HCT116 (cell line): Measurements from ENCODE around the gene SRRT. TPM values are rescaled to one million over a fixed set of nuclear protein-coding genes. Genes with fewer than 3 reads are reported as not detected.

ENCODE experiments used
- ATAC-seq: fragments of 200-7000 bp; cut with Tn5 transposase; 2 replicates; pipeline ENCODE4 v1.9.1; 2020; ENCODE audit warnings: mild to moderate bottlenecking, moderate library complexity
- BruUV-seq: library from RNA; stranded (reverse); fragments of 400-500 nt; replicated peaks from 2 replicates; lab custom pipeline; 2021; lab: Mats Ljungman, UMichigan
- CTCF ChIA-PET: fragments of 300-600 bp; sonication (Branson Sonifier 250); formaldehyde crosslinking; loops from one replicate; lab custom pipeline; 2021; ENCODE audit warnings: antibody characterized with exemption; lab: Charles Lee
- POLR2A ChIA-PET: fragments of 300-600, 350-600 bp; sonication (Branson Sonifier 250); formaldehyde crosslinking; loops from one replicate; lab custom pipeline; 2021; ENCODE audit warnings: antibody characterized with exemption; lab: Charles Lee
- RAD21 ChIA-PET, 2 experiments: fragments of 300-600 bp; sonication (Branson Sonifier 250); formaldehyde crosslinking; loops; one replicate each; lab custom pipeline; 2023; ENCODE audit warnings: low total read pairs in 2 of 2; ENCODE audit not compliant: uncharacterized antibody in 2 of 2, unreplicated experiment in 2 of 2, low non-redundant PET in 1 of 2; lab: Charles Lee
- DNase-seq: peaks from one replicate; pipeline ENCODE4 v3.0.0-alpha.2; 2010; ENCODE audit warnings: low read depth, low spot score
- H2AFZ ChIP-seq: fragments of 200-600 bp; shearing (Covaris generic), sonication (generic); 2 replicates; pipeline ENCODE4 v1.6.1; 2017; ENCODE audit warnings: low read depth, mixed run types, mixed read lengths, antibody characterized with exemption, low read length; ENCODE audit not compliant: poor library complexity, severe bottlenecking
- H3K27ac ChIP-seq: 2 replicates; pipeline ENCODE4 v1.5.1; 2012; ENCODE audit warnings: low read depth, low read length
- H3K27me3 ChIP-seq: fragments of 200-600 bp; sonication (generic); 2 replicates; pipeline ENCODE4 v1.6.1; 2016; ENCODE audit warnings: mixed run types, low read length, mixed read lengths; ENCODE audit not compliant: insufficient read depth
- H3K36me3 ChIP-seq, 2 experiments: fragments of 200-500 bp in 1 of 2; fragments of 200-600 bp in 1 of 2; sonication (Bioruptor generic) in 1 of 2; sonication (generic) in 1 of 2; 2 replicates each; pipeline versions ENCODE4 v1.5.1 to v1.6.1; 2014 to 2016; ENCODE audit warnings: low read length in 2 of 2, inconsistent platforms in 1 of 2, mixed read lengths in 1 of 2, mixed run types in 1 of 2; ENCODE audit not compliant: insufficient read depth in 2 of 2, control insufficient read depth in 1 of 2
- H3K4me1 ChIP-seq, 2 experiments: fragments of 200-600 bp in 1 of 2; sonication (generic) in 1 of 2; 2 replicates each; pipeline versions ENCODE4 v1.5.1 to v1.6.1; 2012 to 2017; ENCODE audit warnings: low read length in 2 of 2, inconsistent platforms in 1 of 2, mild to moderate bottlenecking in 1 of 2, mixed read lengths in 1 of 2, mixed run types in 1 of 2, moderate library complexity in 1 of 2; ENCODE audit not compliant: insufficient read depth in 2 of 2, control insufficient read depth in 1 of 2
- H3K4me2 ChIP-seq: fragments of 200-600 bp; sonication (generic); 2 replicates; pipeline ENCODE4 v1.6.1; 2017; ENCODE audit warnings: mixed run types, low read length, mixed read lengths
- H3K4me3 ChIP-seq, 2 experiments: fragments of 200-600 bp in 1 of 2; sonication (generic) in 1 of 2; replicated peaks in 1 of 2; 2 replicates each; pipeline ENCODE4 v1.5.1; 2011 to 2016; ENCODE audit warnings: low read length in 2 of 2, control low read depth in 1 of 2, low read depth in 1 of 2, mild to moderate bottlenecking in 1 of 2, mixed read lengths in 1 of 2, mixed run types in 1 of 2
- H3K79me2 ChIP-seq: fragments of 200-600 bp; sonication (generic); 2 replicates; pipeline ENCODE4 v1.6.1; 2017; ENCODE audit warnings: mild to moderate bottlenecking, mixed run types, low read length, moderate library complexity, mixed read lengths; ENCODE audit not compliant: insufficient read depth
- H3K9ac ChIP-seq: fragments of 200-600 bp; sonication (generic); 2 replicates; pipeline ENCODE4 v1.6.1; 2016; ENCODE audit warnings: low read length, mixed read lengths
- H3K9me2 ChIP-seq: fragments of 200-600 bp; sonication (generic), shearing (Covaris generic); 2 replicates; pipeline ENCODE4 v1.6.1; 2017; ENCODE audit warnings: mixed run types, mild to moderate bottlenecking, moderate library complexity; ENCODE audit not compliant: insufficient read depth
- H3K9me3 ChIP-seq, 2 experiments: fragments of 200-500 bp in 1 of 2; fragments of 200-600 bp in 1 of 2; sonication (Bioruptor generic) in 1 of 2; sonication (generic) in 1 of 2; 2 replicates each; pipeline ENCODE4 v1.6.1; 2014 to 2017; ENCODE audit warnings: low read length in 2 of 2, mixed read lengths in 2 of 2, inconsistent platforms in 1 of 2, low read depth in 1 of 2, mild to moderate bottlenecking in 1 of 2, mixed run types in 1 of 2, moderate library complexity in 1 of 2; ENCODE audit not compliant: control insufficient read depth in 1 of 2, insufficient read depth in 1 of 2
- H4K20me1 ChIP-seq: fragments of 200-600 bp; sonication (generic), shearing (Covaris generic); 2 replicates; pipeline ENCODE4 v1.6.1; 2017; ENCODE audit warnings: mixed run types, mild to moderate bottlenecking, moderate library complexity; ENCODE audit not compliant: insufficient read depth
- ELF1 ChIP-seq: IDR thresholded peaks from 2 replicates; pipeline ENCODE4 v1.6.1; 2012; ENCODE audit warnings: low read depth, borderline replicate concordance
- EZH2 ChIP-seq: fragments of 200-600 bp; sonication (generic); IDR thresholded peaks from 2 replicates; pipeline ENCODE4 v1.6.1; 2017; ENCODE audit warnings: antibody characterized with exemption, mixed run types
- EZH2phosphoT487 ChIP-seq: fragments of 200-600 bp; IDR thresholded peaks from 2 replicates; pipeline ENCODE4 v1.6.1; 2018; ENCODE audit warnings: antibody characterized with exemption, borderline replicate concordance
- FOSL1 ChIP-seq: IDR thresholded peaks from 2 replicates; pipeline ENCODE4 v1.6.1; 2012; ENCODE audit warnings: low read depth
- JUND ChIP-seq: IDR thresholded peaks from 2 replicates; pipeline ENCODE4 v1.6.1; 2012
- POLR2AphosphoS5 ChIP-seq: IDR thresholded peaks from 2 replicates; pipeline ENCODE4 v1.6.1; 2011; ENCODE audit warnings: mild to moderate bottlenecking, low read depth, low read length, moderate library complexity
- RAD21 ChIP-seq: IDR thresholded peaks from 2 replicates; pipeline ENCODE4 v1.6.1; 2012; ENCODE audit warnings: low read depth, mild to moderate bottlenecking
- SIN3A ChIP-seq: IDR thresholded peaks from 2 replicates; pipeline ENCODE4 v1.6.1; 2012; ENCODE audit warnings: low read depth
- YY1 ChIP-seq: IDR thresholded peaks from 2 replicates; pipeline ENCODE4 v1.6.1; 2011; ENCODE audit warnings: low read length, low read depth, moderate library complexity, mild to moderate bottlenecking; ENCODE audit not compliant: insufficient replicate concordance; ENCODE audit errors: extremely low read depth
- ZNF274 ChIP-seq: fragments of 200-500 bp; sonication (Bioruptor generic); IDR thresholded peaks from 2 replicates; pipeline ENCODE4 v1.6.1; 2014; ENCODE audit warnings: mild to moderate bottlenecking, low read depth, low read length, inconsistent platforms
- intact Hi-C: fragments of 100-400 bp; cut with micrococcal nuclease; formaldehyde crosslinking; loops from 2 replicates; pipeline ENCODE4 v1.10.0; 2022
- total RNA-seq: library from RNA; stranded (reverse); gene quantifications from one replicate; pipeline ENCODE4 v1.2.1, GENCODE V29; 2021; ENCODE audit not compliant: unreplicated experiment
- TF ChIP-seq, protein P1 (sequence below), 3 experiments: fragments of 200-600 bp in 1 of 3; sonication (generic) in 1 of 3; IDR thresholded peaks in 2 of 3; conservative IDR thresholded peaks in 1 of 3; 2 replicates each; pipeline ENCODE4 v1.5.1; 2012 to 2017; ENCODE audit warnings: low read depth in 2 of 3, low read length in 2 of 3, antibody characterized with exemption in 1 of 3, borderline replicate concordance in 1 of 3, control low read depth in 1 of 3, mild to moderate bottlenecking in 1 of 3, mixed read lengths in 1 of 3, mixed run types in 1 of 3, moderate library complexity in 1 of 3; ENCODE audit not compliant: insufficient read depth in 1 of 3
- TF ChIP-seq, protein P2 (sequence below): IDR thresholded peaks from 2 replicates; pipeline ENCODE4 v1.6.1; 2012
- TF ChIP-seq, protein P3 (sequence below): IDR thresholded peaks from 2 replicates; pipeline ENCODE4 v1.6.1; 2012

SRRT gene
- total RNA-seq, 1 experiment from 2014 or later = 252 TPM

DNA sequence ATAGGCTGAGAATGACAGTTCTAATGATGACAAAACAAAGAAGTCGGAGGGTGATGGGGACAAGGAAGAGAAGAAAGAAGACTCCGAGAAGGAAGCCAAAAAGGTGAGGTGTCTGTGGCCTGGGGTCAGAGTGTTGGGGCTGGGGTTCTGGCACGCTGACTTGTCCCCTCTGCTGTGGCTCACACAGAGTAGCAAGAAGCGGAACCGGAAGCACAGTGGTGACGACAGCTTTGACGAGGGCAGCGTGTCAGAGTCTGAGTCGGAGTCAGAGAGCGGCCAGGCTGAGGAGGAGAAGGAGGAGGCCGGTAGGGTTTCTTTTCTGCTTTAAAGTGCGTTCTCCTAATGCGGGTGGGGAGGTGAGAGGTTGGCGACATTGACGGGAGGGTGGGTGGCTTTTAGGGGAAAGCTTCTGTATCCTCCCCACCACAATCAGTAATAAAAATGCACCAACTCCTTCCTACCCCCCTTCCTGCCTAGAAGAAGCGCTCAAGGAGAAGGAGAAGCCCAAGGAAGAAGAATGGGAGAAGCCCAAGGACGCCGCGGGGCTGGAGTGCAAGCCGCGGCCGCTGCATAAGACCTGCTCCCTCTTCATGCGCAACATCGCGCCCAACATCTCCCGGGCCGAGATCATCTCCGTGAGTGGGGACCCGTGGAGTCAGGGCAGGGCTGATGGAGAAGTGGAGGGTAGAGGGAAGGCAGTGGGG lies 10.0 kb downstream of the SRRT start:
- POLR2A ChIA-PET = no interaction called here
- H3K9me3 ChIP-seq = no peaks in the 10 kb centered on the region
- H3K36me3 ChIP-seq = peaks cover 56 to 85% of the 10 kb centered on the region in 2 experiments
- no peak overlapping the region; the same call in 1 of the 2 replicates for H3K27ac ChIP-seq
- peaks cover 0 to 24% of the 10 kb centered on the region in 2 experiments; a peak in 2 of 4 replicates for H3K4me1 ChIP-seq
- no peak for TF ChIP-seq POLR2AphosphoS5
- TF ChIP-seq, all 23 proteins: peak for 0
- BruUV-seq = TSS peak; percentile 11
- CTCF ChIA-PET = no interaction called here
- no peak for ATAC-seq
- H3K27me3 ChIP-seq = no peaks in the 10 kb centered on the region
- H3K9ac ChIP-seq = no peak overlapping the region
- RAD21 ChIA-PET = no interaction called here
- no peak overlapping the region for H3K4me2 ChIP-seq
- H3K9me2 ChIP-seq = no peaks in the 10 kb centered on the region
- DNase-seq = no peak
- intact Hi-C loops = no loop called here
- no peak overlapping the region for H3K4me3 ChIP-seq
- H2AFZ ChIP-seq = no peak overlapping the region
- no peaks in the 10 kb centered on the region for H4K20me1 ChIP-seq
- peaks cover 85% of the 10 kb centered on the region for H3K79me2 ChIP-seq

DNA sequence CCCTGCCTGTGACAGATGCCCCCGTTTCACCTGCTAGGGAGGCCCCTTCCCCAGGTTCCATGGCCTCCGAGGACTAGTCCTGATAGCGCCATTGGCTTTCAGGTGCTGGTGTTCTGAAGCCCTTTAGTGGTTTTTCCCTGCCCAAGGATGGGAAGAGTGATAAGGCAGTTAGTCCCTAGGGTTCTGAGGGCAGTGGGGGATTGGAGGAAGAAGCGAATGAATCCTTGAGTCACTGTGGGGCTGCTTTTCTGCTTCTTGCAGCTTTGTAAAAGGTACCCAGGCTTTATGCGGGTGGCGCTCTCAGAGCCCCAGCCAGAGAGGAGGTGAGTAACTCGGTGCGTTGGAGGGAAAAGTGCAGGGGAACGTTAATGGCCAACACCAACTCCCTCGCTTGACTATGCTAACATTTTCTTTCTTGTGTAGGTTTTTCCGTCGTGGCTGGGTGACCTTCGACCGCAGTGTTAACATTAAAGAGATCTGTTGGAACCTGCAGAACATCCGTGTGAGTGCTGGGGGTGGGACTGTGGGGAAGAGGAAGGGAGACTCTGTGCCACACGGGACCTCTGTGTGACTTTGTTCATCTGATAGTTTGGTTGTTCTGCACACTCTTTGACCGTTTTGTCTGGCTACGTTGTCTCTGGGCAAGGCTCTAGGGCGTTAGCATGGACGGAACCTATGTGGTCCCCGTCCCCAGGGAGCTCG lies 10.7 kb downstream of the SRRT start:
- Histone ChIP-seq H3K4me3 (no peak overlapping the region), H4K20me1 (no peaks in the 10 kb centered on the region), H3K9me3 (no peaks in the 10 kb centered on the region), H3K27me3 (no peaks in the 10 kb centered on the region), H3K4me2 (no peak overlapping the region), H3K79me2 (peaks cover 78% of the 10 kb centered on the region), H3K9ac (no peak overlapping the region), H3K36me3 (peaks cover 54 to 83% of the 10 kb centered on the region in 2 experiments), H3K27ac (no peak overlapping the region; the same call in 1 of the 2 replicates), H3K4me1 (peaks cover 1 to 31% of the 10 kb centered on the region in 2 experiments), H2AFZ (no peak overlapping the region), H3K9me2 (no peaks in the 10 kb centered on the region)
- CTCF ChIA-PET = interaction anchor here (1.4 kb wide), 1 partner anchor 84 kb away, joined by 3 read pairs; no protein-coding TSS in a partner anchor
- DNase-seq (no peak), ATAC-seq (no peak)
- POLR2A ChIA-PET = interaction anchor here (0.9 kb wide), 1 partner anchor 10 kb away, joined by 3 read pairs; no protein-coding TSS in a partner anchor
- intact Hi-C loops = no loop called here
- no TSS peak for BruUV-seq
- RAD21 ChIA-PET = no interaction called here
- TF ChIP-seq JUND (no peak), ELF1 (no peak), ZNF274 (no peak), EZH2 (no peak), SIN3A (no peak), POLR2AphosphoS5 (no peak; the same call in 1 of the 2 replicates), YY1 (no peak), EZH2phosphoT487 (no peak), RAD21 (no peak), FOSL1 (no peak)
- TF ChIP-seq, protein P1, sequence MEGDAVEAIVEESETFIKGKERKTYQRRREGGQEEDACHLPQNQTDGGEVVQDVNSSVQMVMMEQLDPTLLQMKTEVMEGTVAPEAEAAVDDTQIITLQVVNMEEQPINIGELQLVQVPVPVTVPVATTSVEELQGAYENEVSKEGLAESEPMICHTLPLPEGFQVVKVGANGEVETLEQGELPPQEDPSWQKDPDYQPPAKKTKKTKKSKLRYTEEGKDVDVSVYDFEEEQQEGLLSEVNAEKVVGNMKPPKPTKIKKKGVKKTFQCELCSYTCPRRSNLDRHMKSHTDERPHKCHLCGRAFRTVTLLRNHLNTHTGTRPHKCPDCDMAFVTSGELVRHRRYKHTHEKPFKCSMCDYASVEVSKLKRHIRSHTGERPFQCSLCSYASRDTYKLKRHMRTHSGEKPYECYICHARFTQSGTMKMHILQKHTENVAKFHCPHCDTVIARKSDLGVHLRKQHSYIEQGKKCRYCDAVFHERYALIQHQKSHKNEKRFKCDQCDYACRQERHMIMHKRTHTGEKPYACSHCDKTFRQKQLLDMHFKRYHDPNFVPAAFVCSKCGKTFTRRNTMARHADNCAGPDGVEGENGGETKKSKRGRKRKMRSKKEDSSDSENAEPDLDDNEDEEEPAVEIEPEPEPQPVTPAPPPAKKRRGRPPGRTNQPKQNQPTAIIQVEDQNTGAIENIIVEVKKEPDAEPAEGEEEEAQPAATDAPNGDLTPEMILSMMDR (IDR thresholded peaks at IDR 0.05 in 2 of 3, conservative IDR thresholded peaks at IDR 0.05 in 1 of 3; ENCODE audit: borderline replicate concordance in 1 of 3, insufficient read depth in 1 of 3, low read depth in 2 of 3, low read length in 2 of 3) = no peak
- TF ChIP-seq, protein P2, sequence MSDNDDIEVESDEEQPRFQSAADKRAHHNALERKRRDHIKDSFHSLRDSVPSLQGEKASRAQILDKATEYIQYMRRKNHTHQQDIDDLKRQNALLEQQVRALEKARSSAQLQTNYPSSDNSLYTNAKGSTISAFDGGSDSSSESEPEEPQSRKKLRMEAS = no peak
- TF ChIP-seq, protein P3, sequence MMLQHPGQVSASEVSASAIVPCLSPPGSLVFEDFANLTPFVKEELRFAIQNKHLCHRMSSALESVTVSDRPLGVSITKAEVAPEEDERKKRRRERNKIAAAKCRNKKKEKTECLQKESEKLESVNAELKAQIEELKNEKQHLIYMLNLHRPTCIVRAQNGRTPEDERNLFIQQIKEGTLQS = no peak
